ENCODE measurements around the gene COX20.

DNA sequence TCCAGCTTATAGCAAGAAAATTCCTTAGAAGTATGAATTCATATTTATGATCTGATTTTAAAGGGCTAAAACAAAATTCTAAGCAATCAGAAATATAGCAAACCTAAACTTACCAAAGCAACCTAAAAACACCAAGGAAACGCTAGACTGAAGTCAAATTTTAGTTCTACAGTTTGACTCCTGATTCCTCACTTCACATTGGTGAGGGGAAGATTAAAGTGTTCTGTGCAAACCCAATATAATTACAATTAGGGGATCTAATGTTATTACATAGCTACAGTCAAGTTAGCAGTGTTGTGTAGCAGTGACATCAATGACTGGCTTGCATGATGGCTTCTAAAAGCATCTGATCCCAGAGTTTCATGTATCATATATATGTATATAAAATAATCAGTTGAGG lies 17.2 kb downstream of the COX20 start:
- TF ChIP-seq EZH2 (IDR thresholded peaks at IDR 0.05; ENCODE audit: low read length) (no peak), CTCF (optimal IDR thresholded peaks at IDR 0.05 in 1 of 3, IDR thresholded peaks at IDR 0.05 in 1 of 3, conservative IDR thresholded peaks at IDR 0.05 in 1 of 3; ENCODE audit: extremely low read depth in 1 of 3, insufficient read depth in 2 of 3, low read length in 3 of 3) (no peak)

Data from keratinocyte (primary cell).